Stimulated activated CD4-positive, alpha-beta T cell treated with anti-CD3 and anti-CD28 coated beads, Interleukin-15, amount 100 ng/mL, for 1 hour (primary cell): ENCODE results near the gene EFNA5.
"Not testable (repeated sequence)": the region's sequence is repeated elsewhere in the genome, so short reads cannot be mapped to it uniquely, and the experiment has no call there.

ENCODE experiments used
- DNase-seq, 2 donors: peaks; one replicate each; pipeline ENCODE4 v3.0.0-alpha.2; 2020; ENCODE audit warnings: low read depth in 1 of 2, low spot score in 1 of 2

EFNA5 gene

GRCh38 chr5:107499237-107499636 lies 171.5 kb downstream of the EFNA5 start:
- no peak for DNase-seq

- no peak for DNase-seq
Measured at GRCh38 chr5:107496466-107496865, 174.3 kb downstream of the EFNA5 start.

- not testable (repeated sequence) for DNase-seq
Measured at GRCh38 chr5:107494129-107494528, 176.6 kb downstream of the EFNA5 start.

- DNase-seq, result no peak
Measured at GRCh38 chr5:107487056-107487542, 183.6 kb downstream of the EFNA5 start.

- DNase-seq, result no peak
Measured at GRCh38 chr5:107486489-107486888, 184.2 kb downstream of the EFNA5 start.

DNA sequence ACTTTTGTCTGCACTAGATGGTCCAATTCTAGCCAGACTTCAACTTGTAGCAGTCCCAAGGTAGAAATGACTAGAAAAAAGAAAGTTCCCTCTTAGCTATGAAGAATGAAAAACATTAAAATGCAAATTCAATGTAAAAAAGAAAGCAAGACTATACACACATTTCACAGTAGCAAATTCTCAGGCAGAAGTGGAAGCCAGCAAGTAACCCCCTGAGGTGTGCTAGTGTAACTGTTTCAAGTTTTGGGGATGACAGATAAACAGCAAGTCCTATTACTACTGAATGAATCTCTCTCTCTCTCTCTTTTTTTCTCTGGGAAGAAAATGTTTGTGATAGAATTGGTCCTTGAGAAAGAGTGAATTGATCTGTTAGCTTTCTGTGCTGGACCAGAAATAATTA lies 185.6 kb downstream of the EFNA5 start:
- no peak for DNase-seq

DNA sequence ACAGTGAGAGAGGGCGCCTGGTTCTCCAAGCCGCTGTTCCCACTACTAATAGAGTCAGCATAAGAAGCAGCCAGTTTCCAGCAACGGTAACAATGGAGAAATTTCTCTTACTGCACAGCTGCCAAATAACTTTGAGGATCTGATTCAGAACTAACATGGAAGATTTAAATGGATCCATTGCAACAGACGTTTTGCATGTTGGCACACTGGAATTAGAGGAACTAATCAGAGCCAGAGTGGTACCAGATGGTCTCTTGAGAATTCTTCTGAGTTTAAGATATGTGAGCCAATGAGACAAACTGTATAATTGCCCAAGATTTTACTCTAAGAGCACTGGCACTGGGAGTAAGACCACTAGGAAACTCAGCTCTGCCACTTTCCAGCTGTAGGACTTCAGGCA lies 186.5 kb downstream of the EFNA5 start:
- no peak for DNase-seq

DNA sequence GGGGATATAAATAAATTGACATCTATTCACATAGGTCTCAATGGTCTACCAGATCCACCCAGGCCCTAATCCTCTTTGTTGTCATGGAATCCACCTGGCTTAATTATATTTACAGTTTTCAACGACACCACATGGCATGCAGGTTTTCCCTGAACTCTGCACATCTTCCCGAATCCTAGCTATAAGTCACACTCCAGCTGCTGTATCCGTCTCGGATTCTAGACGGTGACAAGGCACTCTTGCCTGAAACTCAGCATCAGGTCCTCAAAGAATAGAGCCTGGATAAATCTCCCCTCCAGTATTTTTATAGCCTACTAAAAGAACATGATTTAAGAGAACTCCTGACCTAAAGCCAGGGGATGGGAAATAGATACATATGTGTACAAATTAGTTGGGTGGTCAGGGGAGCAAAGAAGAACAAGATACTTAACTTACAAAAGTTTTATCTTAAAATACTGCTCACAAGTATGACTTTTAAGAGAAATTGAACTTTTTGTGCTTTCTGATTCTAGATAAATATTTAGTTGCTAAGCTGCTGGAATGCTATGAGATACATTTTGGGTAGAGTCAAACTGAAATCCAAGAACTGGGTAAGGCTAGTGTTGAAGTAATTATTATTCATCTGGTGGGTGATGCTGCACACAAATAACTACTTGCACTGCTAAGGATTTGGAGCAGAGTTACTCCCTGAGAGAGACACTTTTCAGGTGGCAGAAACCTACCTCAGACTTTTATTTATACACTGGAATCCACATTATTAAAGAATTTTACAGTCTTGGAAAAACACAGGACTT lies 187.3 kb downstream of the EFNA5 start:
- no peak for DNase-seq

DNA sequence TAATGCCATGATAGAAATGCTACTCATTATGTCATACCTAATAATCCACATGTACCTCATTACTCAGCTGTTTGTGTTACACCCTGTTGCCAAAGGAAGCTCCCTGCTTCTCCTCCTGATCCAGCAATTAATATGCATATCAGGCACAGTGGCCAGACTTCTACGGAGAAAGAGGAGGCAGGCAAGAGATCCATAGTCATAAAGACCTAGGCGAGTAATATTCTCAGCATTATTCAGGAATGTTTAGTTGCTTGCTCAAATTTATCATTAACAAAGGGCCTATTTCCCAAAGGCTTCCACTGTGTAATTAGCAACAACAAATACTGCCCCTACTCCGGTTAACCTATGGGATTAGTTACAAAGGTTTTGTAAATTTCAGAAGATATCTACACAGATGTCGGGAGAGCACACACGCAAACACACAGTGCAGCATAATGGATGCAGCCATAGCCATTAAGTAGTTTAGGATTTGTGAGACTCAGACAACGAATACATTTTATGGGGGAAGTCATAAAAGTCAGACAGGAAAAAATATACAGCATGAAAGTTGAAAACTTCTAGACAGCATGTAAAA lies 192.6 kb downstream of the EFNA5 start:
- no peak for DNase-seq

DNA sequence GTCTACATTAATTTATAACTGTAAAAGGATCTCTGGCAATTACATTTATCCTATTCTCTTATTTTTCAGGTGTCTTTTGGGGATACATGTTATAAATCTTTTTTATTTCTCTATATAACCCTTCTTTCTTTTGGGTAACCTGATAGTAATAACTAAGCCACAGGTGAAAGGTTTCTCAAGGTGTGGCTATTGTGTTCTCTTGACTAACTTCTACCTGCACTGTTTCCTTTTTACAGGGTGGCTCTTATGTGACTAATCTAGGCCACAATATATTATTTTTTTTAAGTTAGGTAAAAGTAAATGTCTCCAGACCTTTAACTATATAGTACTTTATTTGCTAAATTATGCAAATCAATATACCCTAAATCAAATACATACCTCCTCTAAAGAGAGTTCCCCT lies 193.2 kb downstream of the EFNA5 start:
- DNase-seq, result no peak

DNA sequence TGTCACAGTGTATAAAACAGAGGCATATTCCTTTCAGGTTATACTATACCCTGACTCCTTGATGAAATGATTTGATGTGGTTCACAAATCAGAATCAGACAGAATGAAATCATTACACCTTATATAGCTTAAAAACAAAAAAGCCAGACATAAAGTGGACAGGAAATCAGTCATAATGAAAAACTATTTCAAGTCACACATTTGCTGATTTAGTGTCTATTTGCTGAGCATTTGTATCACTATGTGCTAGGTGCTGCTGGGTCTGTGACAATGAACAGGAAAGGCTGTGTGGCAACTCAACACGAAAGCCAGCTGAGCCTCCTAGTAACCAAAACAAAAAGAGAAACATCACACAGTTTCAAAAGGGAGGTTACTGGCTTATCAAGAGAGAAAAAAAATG lies 194.0 kb downstream of the EFNA5 start:
- no peak for DNase-seq

DNA sequence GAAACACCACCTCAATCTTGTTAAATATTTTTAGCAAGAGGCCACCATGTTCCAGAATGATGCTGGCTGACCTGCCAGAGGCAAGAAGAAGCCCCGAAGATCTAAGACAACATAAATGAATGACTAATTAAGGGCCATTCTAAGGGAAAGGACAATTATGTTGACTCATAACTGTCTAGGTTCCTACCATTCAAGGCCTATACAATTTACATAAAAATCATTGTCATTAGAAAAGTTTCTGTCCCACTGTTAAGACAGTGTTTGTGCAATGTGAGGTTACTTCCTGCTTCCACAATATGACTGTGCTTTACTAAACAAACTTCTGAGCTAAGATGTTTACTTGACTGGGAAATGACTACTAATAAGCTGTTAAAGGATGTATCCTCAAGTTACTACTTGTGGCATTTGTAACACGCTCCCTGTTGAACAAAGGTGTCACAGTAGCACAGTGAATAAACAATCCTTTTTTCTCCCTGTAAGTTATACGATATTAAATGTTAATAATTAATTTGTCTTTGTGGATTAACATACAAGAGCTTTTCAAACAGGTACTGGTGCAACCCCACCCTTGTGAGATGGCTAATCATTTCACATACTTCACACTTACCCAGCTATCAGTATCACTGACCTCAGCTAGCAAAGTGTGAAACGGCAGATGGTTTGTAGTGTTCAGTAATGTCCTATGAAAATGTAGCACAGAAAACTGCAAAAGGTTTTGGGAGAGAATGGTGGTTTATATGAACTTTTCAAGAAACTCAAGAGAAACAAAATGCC lies 195.8 kb downstream of the EFNA5 start:
- no peak for DNase-seq

GRCh38 chr5:107474361-107474715 lies 196.4 kb downstream of the EFNA5 start:
- DNase-seq, result no peak

DNA sequence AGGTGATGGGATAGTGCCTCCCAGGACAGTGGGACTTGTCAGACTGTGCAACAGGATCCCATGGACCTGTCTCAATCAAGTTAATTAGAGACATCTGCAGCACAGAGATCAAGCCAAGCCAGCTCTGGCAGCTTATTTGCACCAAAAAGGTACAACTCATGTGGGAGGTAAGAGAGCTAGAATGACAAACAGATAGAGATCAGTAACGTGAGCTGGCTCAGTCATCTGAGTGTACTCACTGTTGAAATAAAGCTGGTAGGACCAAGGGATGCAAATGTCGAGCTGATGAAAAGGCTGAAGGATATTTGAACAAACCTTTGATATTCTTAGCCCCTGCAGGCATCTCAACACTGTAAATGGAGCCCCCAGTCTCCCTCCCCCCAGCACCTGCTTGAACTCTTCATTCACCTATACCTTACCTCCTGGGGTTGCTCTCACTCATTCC lies 198.1 kb downstream of the EFNA5 start:
- DNase-seq, result no peak

GRCh38 chr5:107470295-107470582 lies 200.5 kb downstream of the EFNA5 start:
- no peak for DNase-seq

DNA sequence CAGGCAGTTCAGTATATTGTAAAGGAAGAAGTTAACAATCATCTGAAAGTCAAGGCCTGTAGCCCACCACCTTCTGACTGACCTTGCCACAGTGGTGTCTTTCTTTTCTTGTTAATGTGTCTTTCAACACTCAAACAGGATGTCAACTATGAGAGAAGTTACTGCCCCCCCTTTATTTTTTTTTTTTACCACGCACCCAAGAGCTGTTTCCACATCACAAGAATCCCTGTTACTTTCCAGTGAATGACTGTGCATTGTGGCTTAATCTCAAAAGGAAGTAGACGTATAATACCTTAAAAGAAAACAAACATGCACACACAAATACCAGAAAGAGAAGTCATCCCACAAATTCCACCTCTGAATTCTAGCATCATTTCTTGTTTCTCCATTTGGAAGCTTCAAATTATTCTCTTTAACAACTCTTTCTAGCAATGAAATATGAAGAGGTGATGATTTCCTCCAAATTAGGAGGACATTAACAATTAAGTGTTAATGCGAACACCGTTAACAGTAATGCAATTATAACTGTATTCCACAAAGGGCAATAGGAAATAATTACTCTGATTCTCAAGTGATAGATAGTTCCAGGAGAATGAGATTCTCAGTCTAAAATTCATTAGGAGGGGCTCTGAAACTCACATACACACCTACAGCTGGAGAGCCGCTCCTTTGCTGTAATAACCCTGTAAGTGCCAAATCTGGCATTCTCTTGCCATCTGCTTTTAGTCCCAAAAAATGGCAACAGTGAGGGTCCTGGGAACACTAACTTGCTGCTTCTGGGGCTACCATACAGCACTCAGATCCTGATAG lies 201.0 kb downstream of the EFNA5 start:
- no peak for DNase-seq

- DNase-seq, result no peak
Measured at GRCh38 chr5:107469064-107469463, 201.7 kb downstream of the EFNA5 start.

DNA sequence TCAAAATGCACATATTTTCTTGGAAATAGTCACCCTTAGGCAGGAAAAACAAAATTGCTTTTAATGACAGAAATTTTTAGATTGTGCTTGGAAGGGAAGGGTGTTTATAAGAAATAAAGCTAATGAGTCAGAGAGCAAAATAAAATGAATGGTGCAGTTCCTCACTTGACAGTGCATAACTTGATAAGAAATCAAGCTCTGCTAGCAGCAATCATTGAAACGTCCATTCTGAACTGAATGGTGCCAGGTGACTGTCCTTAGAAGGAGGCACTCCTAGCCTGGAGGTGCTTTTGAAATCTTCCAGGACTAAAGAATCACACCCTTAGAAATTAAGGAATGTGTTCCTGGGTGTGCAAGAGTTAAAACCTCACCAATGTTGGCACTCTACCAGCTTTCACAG lies 202.5 kb downstream of the EFNA5 start:
- DNase-seq, result no peak

DNA sequence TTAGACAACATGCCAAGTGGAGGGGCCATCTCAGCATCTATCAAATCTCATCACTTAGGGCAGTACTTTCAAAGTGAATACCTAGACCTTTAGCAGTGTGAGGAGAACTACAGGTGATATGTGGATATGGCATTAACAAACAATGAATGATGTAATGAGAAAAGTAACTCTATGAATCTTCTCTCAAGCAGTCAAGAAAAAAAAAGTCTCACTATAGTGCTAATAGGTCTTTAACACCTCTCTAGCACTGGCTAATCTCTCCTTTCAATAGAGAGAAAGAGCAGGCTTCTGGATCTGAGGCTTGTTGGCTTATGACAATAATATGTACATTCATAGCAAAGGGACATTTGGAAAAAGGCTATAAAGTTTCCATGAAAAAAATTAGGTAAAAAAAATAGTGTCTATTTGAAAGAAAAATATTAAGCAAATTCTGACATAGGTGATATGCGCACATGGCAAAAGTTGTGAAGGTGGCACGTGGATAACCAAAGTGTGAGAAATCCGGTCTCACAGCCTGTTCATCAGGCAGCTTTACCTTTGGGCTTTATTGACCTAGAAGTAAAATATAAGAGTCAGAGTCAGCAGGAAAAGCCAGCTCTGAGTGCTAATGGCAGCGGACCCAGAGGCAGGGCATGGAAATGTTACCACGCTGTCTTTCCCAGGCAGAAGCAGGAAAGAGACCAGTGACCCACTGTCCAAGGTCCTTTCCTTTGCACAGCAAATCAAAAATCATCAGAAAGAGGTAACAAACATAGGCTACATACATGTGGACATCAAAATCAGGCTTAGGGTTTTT lies 203.4 kb downstream of the EFNA5 start:
- DNase-seq, result no peak

- no peak for DNase-seq
Measured at GRCh38 chr5:107466233-107466769, 204.4 kb downstream of the EFNA5 start.
